MCF 10A (cell line): ENCODE measurements around the gene RIT1. TPM values are rescaled to one million over a fixed set of nuclear protein-coding genes. Genes with fewer than 3 reads are reported as not detected.

Source experiments
- BruUV-seq: library from RNA; stranded (reverse); fragments of 400-500 nt; replicated peaks from 2 replicates; lab custom pipeline; 2021; lab: Mats Ljungman, UMichigan
- CTCF ChIA-PET: fragments of 300-600 bp; sonication (Branson Sonifier 250); formaldehyde crosslinking; extraction: SDS; loops from one replicate; lab custom pipeline; 2021; ENCODE audit warnings: antibody characterized with exemption, inconsistent platforms; lab: Yijun Ruan, JAX
- POLR2A ChIA-PET: fragments of 300-600, 350-650 bp; sonication (Branson Sonifier 250); formaldehyde crosslinking; extraction: SDS; loops from one replicate; lab custom pipeline; 2020; ENCODE audit warnings: antibody characterized with exemption, inconsistent platforms; lab: Yijun Ruan, JAX
- DNase-seq: peaks from one replicate; pipeline ENCODE4 v3.0.0-alpha.2; 2018; ENCODE audit not compliant: unreplicated experiment
- H3K27ac Mint-ChIP-seq: one replicate; pipeline ENCODE4 v1.8.0; 2022; ENCODE audit warnings: mild to moderate bottlenecking, low read depth, mixed read lengths; ENCODE audit not compliant: unreplicated experiment
- H3K27me3 Mint-ChIP-seq: one replicate; pipeline ENCODE4 v1.8.0; 2022; ENCODE audit warnings: mixed read lengths; ENCODE audit not compliant: insufficient read depth, unreplicated experiment
- H3K36me3 Mint-ChIP-seq: one replicate; pipeline ENCODE4 v1.8.0; 2022; ENCODE audit warnings: mild to moderate bottlenecking, moderate library complexity, mixed read lengths; ENCODE audit not compliant: insufficient read depth, unreplicated experiment
- H3K4me1 Mint-ChIP-seq: one replicate; pipeline ENCODE4 v1.8.0; 2022; ENCODE audit warnings: mixed read lengths; ENCODE audit not compliant: insufficient read depth, unreplicated experiment
- H3K4me3 Mint-ChIP-seq: one replicate; pipeline ENCODE4 v1.8.0; 2022; ENCODE audit warnings: mild to moderate bottlenecking, moderate library complexity, mixed read lengths; ENCODE audit not compliant: unreplicated experiment
- H3K9me3 Mint-ChIP-seq: one replicate; pipeline ENCODE4 v1.8.0; 2022; ENCODE audit warnings: mixed read lengths; ENCODE audit not compliant: unreplicated experiment
- intact Hi-C: fragments of 100-400 bp; cut with micrococcal nuclease; formaldehyde crosslinking; loops from 2 replicates; pipeline ENCODE4 v1.14.1; 2022
- total RNA-seq: library from RNA; stranded (reverse); gene quantifications from 2 replicates; pipeline ENCODE4 v1.2.3, GENCODE V29; 2022
- TF ChIP-seq, protein P1 (sequence below): fragments of 200-600 bp; IDR thresholded peaks from one replicate; pipeline ENCODE4 v1.8.0; 2022; ENCODE audit warnings: antibody characterized with exemption, mild to moderate bottlenecking; ENCODE audit not compliant: unreplicated experiment

Gene RIT1
- total RNA-seq, 1 experiment from 2014 or later, result 36.2 TPM

GRCh38 chr1:155873860-155874259, 37.3 kb downstream of the RIT1 start:
- TF ChIP-seq, protein P1, sequence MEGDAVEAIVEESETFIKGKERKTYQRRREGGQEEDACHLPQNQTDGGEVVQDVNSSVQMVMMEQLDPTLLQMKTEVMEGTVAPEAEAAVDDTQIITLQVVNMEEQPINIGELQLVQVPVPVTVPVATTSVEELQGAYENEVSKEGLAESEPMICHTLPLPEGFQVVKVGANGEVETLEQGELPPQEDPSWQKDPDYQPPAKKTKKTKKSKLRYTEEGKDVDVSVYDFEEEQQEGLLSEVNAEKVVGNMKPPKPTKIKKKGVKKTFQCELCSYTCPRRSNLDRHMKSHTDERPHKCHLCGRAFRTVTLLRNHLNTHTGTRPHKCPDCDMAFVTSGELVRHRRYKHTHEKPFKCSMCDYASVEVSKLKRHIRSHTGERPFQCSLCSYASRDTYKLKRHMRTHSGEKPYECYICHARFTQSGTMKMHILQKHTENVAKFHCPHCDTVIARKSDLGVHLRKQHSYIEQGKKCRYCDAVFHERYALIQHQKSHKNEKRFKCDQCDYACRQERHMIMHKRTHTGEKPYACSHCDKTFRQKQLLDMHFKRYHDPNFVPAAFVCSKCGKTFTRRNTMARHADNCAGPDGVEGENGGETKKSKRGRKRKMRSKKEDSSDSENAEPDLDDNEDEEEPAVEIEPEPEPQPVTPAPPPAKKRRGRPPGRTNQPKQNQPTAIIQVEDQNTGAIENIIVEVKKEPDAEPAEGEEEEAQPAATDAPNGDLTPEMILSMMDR, result no peak
- Mint-ChIP-seq H3K4me3 (no peak overlapping the region), H3K27me3 (no peaks in the 10 kb centered on the region), H3K9me3 (no peaks in the 10 kb centered on the region), H3K36me3 (no peaks in the 10 kb centered on the region), H3K27ac (no peak overlapping the region), H3K4me1 (peaks cover 6% of the 10 kb centered on the region)
- CTCF ChIA-PET, result interaction anchor here (0.6 to 0.9 kb wide), 3 partner anchors 40 to 862 kb away, joined by 3 read pairs; no protein-coding TSS in a partner anchor
- POLR2A ChIA-PET, result interaction anchor here (1.1 to 3.0 kb wide), 6 partner anchors 9 to 36 kb away, joined by 3 to 8 read pairs (median 3); partner anchors contain the start of gene SYT11
- intact Hi-C loops, result no loop called here
- no TSS peak for BruUV-seq
- DNase-seq, result peak; percentile 20

GRCh38 chr1:155872527-155872926, 38.6 kb downstream of the RIT1 start:
- CTCF ChIA-PET, result interaction anchor here (0.7 kb wide), 1 partner anchor 8 kb away, joined by 3 read pairs; no protein-coding TSS in a partner anchor
- Mint-ChIP-seq H3K9me3 (no peaks in the 10 kb centered on the region), H3K27ac (no peak overlapping the region), H3K4me3 (no peak overlapping the region), H3K36me3 (no peaks in the 10 kb centered on the region), H3K27me3 (no peaks in the 10 kb centered on the region), H3K4me1 (peaks cover 6% of the 10 kb centered on the region)
- DNase-seq, result no peak
- intact Hi-C loops, result no loop called here
- POLR2A ChIA-PET, result interaction anchor here (1.2 to 3.0 kb wide), 8 partner anchors 10 to 38 kb away, joined by 3 to 8 read pairs (median 4); partner anchors contain the start of genes GON4L and SYT11
- BruUV-seq, result no TSS peak
- TF ChIP-seq, protein P1, result no peak

GRCh38 chr1:155871390-155871789, 39.8 kb downstream of the RIT1 start:
- no TSS peak for BruUV-seq
- Mint-ChIP-seq H3K4me3 (no peak overlapping the region), H3K27me3 (no peaks in the 10 kb centered on the region), H3K27ac (no peak overlapping the region), H3K36me3 (no peaks in the 10 kb centered on the region), H3K9me3 (no peaks in the 10 kb centered on the region), H3K4me1 (peaks cover 6% of the 10 kb centered on the region)
- CTCF ChIA-PET, result interaction anchor here (1.5 kb wide), 1 partner anchor 14 kb away, joined by 5 read pairs; no protein-coding TSS in a partner anchor
- peak; percentile 30 for DNase-seq
- intact Hi-C loops, result no loop called here
- TF ChIP-seq, protein P1, result no peak
- POLR2A ChIA-PET, result interaction anchor here (0.7 to 3.0 kb wide), 5 partner anchors 13 to 27 kb away, joined by 3 to 8 read pairs (median 4); partner anchors contain the start of gene GON4L

- no peak for DNase-seq
These were observed 43.4 kb downstream of the RIT1 start for GRCh38 chr1:155867766-155868165.

More at GRCh38 chr1:155867766-155868165, 43.4 kb downstream of the RIT1 start:
- no peaks in the 10 kb centered on the region for H3K9me3 Mint-ChIP-seq
- H3K4me3 Mint-ChIP-seq, result no peak overlapping the region
- intact Hi-C loops, result no loop called here
- H3K27ac Mint-ChIP-seq, result no peak overlapping the region
- peaks cover 3% of the 10 kb centered on the region for H3K27me3 Mint-ChIP-seq
- H3K4me1 Mint-ChIP-seq, result peaks cover 6% of the 10 kb centered on the region
- BruUV-seq, result no TSS peak
- TF ChIP-seq, protein P1, result no peak
- ChIA-PET CTCF (no interaction called here), POLR2A (interaction anchor here (1.3 kb wide), 1 partner anchor 11 kb away, joined by 4 read pairs; the partner anchor contains the start of gene GON4L)
- H3K36me3 Mint-ChIP-seq, result no peaks in the 10 kb centered on the region
